ENCODE results near the gene GPM6B. TPM values are rescaled to one million over a fixed set of nuclear protein-coding genes. Genes with fewer than 3 reads are reported as not detected.

Gene GPM6B
- total RNA-seq, 1 donor from 2014 or later: 6.2 TPM

DNA sequence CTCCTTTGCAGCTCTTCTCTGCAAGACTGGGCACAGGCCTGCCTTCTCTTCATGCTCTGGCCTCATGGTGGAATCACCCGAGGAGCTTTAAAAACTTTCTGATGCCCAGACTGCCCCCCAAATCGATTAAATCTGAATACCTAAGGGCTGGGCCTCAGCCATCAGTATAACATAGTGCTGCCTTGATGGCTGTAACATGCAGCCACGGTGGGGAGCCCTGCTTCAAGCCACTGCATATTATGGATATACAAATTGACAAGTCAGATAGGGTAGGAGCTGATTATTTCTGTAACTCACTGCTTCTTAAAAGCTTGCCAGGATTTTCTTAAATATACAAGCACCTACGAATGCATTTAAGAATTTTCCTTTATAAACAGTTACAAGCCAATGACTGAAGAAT is 40.5 kb downstream of the GPM6B start:
- H3K27ac Mint-ChIP-seq: no peak overlapping the region

DNA sequence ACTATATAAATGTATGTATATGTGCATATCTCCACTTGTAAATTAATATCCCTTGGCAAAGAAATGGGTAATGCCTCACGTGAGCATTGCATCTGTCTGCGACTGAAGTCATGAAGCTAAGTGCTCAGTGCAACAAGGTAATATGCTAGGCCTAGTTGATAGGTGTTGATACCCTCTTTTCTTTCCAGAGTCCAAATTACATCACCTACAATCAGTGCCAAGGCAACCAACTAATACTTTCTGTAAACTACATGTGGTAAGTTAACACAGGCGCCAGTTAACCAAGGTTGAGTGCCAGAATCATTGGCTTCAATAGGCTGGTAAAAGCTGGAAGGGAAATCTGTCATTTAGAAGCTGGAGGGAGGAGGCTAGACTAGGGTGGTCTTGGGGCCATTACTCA is 41.1 kb downstream of the GPM6B start:
- TF ChIP-seq, protein P1, sequence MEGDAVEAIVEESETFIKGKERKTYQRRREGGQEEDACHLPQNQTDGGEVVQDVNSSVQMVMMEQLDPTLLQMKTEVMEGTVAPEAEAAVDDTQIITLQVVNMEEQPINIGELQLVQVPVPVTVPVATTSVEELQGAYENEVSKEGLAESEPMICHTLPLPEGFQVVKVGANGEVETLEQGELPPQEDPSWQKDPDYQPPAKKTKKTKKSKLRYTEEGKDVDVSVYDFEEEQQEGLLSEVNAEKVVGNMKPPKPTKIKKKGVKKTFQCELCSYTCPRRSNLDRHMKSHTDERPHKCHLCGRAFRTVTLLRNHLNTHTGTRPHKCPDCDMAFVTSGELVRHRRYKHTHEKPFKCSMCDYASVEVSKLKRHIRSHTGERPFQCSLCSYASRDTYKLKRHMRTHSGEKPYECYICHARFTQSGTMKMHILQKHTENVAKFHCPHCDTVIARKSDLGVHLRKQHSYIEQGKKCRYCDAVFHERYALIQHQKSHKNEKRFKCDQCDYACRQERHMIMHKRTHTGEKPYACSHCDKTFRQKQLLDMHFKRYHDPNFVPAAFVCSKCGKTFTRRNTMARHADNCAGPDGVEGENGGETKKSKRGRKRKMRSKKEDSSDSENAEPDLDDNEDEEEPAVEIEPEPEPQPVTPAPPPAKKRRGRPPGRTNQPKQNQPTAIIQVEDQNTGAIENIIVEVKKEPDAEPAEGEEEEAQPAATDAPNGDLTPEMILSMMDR (IDR thresholded peaks at IDR 0.05; ENCODE audit: unreplicated experiment): no peak

More for the DNA sequence above, 40.5 kb downstream of the GPM6B start:
- no peak overlapping the region for H3K4me3 Mint-ChIP-seq
- DNase-seq (ENCODE audit: low spot score in 2 of 2, unreplicated experiment in 2 of 2): no peak
- peaks cover 13% of the 10 kb centered on the region for H3K36me3 Mint-ChIP-seq
- TF ChIP-seq, protein P1 (IDR thresholded peaks at IDR 0.05; ENCODE audit: unreplicated experiment): no peak
- peaks cover 12% of the 10 kb centered on the region for H3K9me3 Mint-ChIP-seq
- no peaks in the 10 kb centered on the region for H3K27me3 Mint-ChIP-seq (ENCODE audit: low read depth)
- peaks cover 4% of the 10 kb centered on the region for H3K4me1 Mint-ChIP-seq

DNA sequence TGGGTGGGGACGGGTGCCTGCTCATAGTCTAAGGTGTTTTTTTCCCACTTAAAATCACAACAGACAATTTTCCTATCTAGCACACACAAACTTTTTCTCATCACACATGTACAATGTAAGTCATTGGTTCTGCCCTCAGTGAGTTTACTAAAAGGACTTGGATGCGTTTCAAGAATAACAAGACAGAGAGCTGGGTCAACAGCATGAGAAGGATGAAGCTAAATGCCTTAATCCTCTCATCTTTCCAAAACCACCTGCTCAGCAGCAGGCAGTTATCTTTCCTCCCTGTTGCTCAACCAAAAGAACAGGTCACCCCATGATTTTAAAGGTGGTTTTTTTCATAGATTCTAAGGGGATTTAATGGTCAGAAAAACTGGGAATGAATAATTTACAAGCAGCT is 42.2 kb downstream of the GPM6B start:
- Mint-ChIP-seq H3K27ac (no peak overlapping the region), H3K36me3 (peaks cover 13% of the 10 kb centered on the region), H3K4me1 (no peaks in the 10 kb centered on the region), H3K9me3 (peaks cover 10% of the 10 kb centered on the region), H3K27me3 (ENCODE audit: low read depth) (no peaks in the 10 kb centered on the region), H3K4me3 (no peak overlapping the region)
- DNase-seq (ENCODE audit: low spot score in 2 of 2, unreplicated experiment in 2 of 2): no peak
- TF ChIP-seq, protein P1 (IDR thresholded peaks at IDR 0.05; ENCODE audit: unreplicated experiment): no peak

More for the DNA sequence above, 41.1 kb downstream of the GPM6B start:
- Mint-ChIP-seq H3K4me3 (no peak overlapping the region), H3K36me3 (peaks cover 13% of the 10 kb centered on the region), H3K4me1 (no peaks in the 10 kb centered on the region), H3K27me3 (ENCODE audit: low read depth) (no peaks in the 10 kb centered on the region), H3K9me3 (peaks cover 10% of the 10 kb centered on the region), H3K27ac (no peak overlapping the region)
- DNase-seq (ENCODE audit: low spot score in 2 of 2, unreplicated experiment in 2 of 2): no peak

DNA sequence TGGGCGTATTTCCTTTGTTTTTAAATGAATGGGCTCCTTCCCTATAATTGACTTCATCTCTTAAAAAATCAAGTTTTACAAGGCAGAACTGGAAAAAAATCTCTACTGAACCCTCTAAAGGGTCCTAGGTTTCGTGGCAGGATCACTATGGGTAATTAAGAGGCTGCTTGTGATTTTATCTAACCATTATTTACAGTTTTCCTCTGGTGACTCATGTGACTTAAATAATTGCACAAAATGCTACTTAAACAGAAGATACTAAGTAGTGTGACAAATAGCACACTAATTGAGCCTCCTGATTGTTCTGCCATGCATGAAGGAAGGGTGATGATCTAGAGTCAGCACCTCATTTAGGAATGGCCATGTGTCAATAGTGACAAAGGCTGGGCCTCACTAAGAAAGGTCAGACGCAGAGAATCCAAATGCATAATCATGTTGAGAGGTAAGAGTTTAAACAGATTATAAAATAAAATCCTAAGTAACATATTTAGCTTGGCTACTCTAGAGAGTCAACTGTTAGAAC is 46.8 kb downstream of the GPM6B start:
- TF ChIP-seq, protein P1 (IDR thresholded peaks at IDR 0.05; ENCODE audit: unreplicated experiment): no peak
- H3K4me3 Mint-ChIP-seq: no peak overlapping the region
- H3K27ac Mint-ChIP-seq: no peak overlapping the region
- H3K9me3 Mint-ChIP-seq: peaks cover 19% of the 10 kb centered on the region
- DNase-seq (ENCODE audit: low spot score in 2 of 2, unreplicated experiment in 2 of 2): no peak
- H3K36me3 Mint-ChIP-seq: peaks cover 35% of the 10 kb centered on the region
- H3K4me1 Mint-ChIP-seq: no peaks in the 10 kb centered on the region
- H3K27me3 Mint-ChIP-seq (ENCODE audit: low read depth): no peaks in the 10 kb centered on the region

DNA sequence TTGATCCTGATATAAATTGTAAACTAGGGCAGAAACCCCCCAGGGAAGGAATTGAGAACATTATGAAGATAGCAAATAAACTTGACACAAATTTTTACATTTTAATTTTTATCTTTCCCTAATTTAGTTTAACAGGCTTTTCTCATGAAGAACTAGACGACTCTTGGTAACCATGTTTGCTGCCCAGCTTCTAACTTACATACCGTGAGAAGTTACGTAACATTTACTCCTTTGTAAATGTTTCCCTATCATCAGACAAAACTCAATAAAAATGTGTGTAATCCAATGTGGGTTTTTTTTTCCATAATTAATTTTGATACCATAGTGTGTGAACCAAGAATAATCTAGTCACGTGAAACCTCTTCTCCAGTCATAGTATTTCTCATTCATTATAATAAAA is 48.0 kb downstream of the GPM6B start:
- peaks cover 30% of the 10 kb centered on the region for H3K36me3 Mint-ChIP-seq

More for the DNA sequence above, 48.0 kb downstream of the GPM6B start:
- Mint-ChIP-seq H3K4me3 (no peak overlapping the region), H3K9me3 (peaks cover 8% of the 10 kb centered on the region), H3K4me1 (no peaks in the 10 kb centered on the region), H3K27ac (no peak overlapping the region), H3K27me3 (ENCODE audit: low read depth) (no peaks in the 10 kb centered on the region)
- TF ChIP-seq, protein P1 (IDR thresholded peaks at IDR 0.05; ENCODE audit: unreplicated experiment): no peak
- DNase-seq (ENCODE audit: low spot score in 2 of 2, unreplicated experiment in 2 of 2): no peak

Measured in mesothelial cell of epicardium (in vitro differentiated cells).